Liver (tissue), 9 donors: ENCODE measurements around the gene GADL1. TPM values are rescaled to one million over a fixed set of nuclear protein-coding genes. Genes with fewer than 3 reads are reported as not detected.

Experiments used
- DNase-seq: peaks from one replicate; pipeline ENCODE4 v3.0.0-alpha.2; 2017; ENCODE audit warnings: low spot score
- H3K27ac ChIP-seq, 2 donors: one replicate each; pipeline ENCODE4 v1.7.0; 2013; ENCODE audit warnings: inconsistent platforms in 2 of 2, low read length in 2 of 2, control low read depth in 1 of 2, low read depth in 1 of 2, mild to moderate bottlenecking in 1 of 2
- H3K27me3 ChIP-seq, 4 donors: one replicate each; pipeline versions ENCODE4 v1.6.1 to v1.7.0; 2013; ENCODE audit warnings: low read length in 3 of 4, inconsistent platforms in 1 of 4, mild to moderate bottlenecking in 1 of 4, moderate library complexity in 1 of 4; ENCODE audit not compliant: control insufficient read depth in 4 of 4, insufficient read depth in 4 of 4
- H3K36me3 ChIP-seq, 4 donors: one replicate each; pipeline versions ENCODE4 v1.6.1 to v1.7.0; 2013; ENCODE audit warnings: low read length in 3 of 4, mild to moderate bottlenecking in 3 of 4, low read depth in 1 of 4, moderate library complexity in 1 of 4; ENCODE audit not compliant: control insufficient read depth in 4 of 4, insufficient read depth in 3 of 4
- H3K4me1 ChIP-seq, 4 donors: one replicate each; pipeline versions ENCODE4 v1.6.1 to v1.7.0; 2013; ENCODE audit warnings: low read length in 3 of 4, mild to moderate bottlenecking in 3 of 4, moderate library complexity in 1 of 4; ENCODE audit not compliant: control insufficient read depth in 4 of 4, insufficient read depth in 4 of 4
- H3K4me3 ChIP-seq, 3 donors: one replicate each; pipeline versions ENCODE4 v1.6.1 to v1.7.0; 2013; ENCODE audit warnings: low read length in 3 of 3, control low read depth in 1 of 3, low read depth in 1 of 3, mild to moderate bottlenecking in 1 of 3
- H3K9ac ChIP-seq, 2 donors: one replicate each; pipeline ENCODE4 v1.7.0; 2013; ENCODE audit warnings: low read length in 2 of 2, mild to moderate bottlenecking in 2 of 2, moderate library complexity in 2 of 2, control low read depth in 1 of 2, low read depth in 1 of 2
- H3K9me3 ChIP-seq, 4 donors: one replicate each; pipeline versions ENCODE4 v1.6.1 to v1.7.0; 2013; ENCODE audit warnings: low read length in 3 of 4; ENCODE audit not compliant: control insufficient read depth in 4 of 4
- ATF3 ChIP-seq: IDR thresholded peaks from 2 replicates; pipeline ENCODE4 v1.6.1; 2016; ENCODE audit warnings: antibody characterized with exemption
- CTCF ChIP-seq: fragments of 150-350 bp; IDR thresholded peaks from 2 replicates; pipeline ENCODE4 v1.5.1; 2017; ENCODE audit warnings: improper control_type of control experiment, low read depth, low read length; ENCODE audit not compliant: missing input control
- EGR1 ChIP-seq, 2 donors: IDR thresholded peaks; 2 replicates each; pipeline ENCODE4 v1.6.1; 2016 to 2018; ENCODE audit warnings: antibody characterized with exemption in 2 of 2, low read depth in 2 of 2
- FOXA1 ChIP-seq: IDR thresholded peaks from 2 replicates; pipeline ENCODE4 v1.6.1; 2016; ENCODE audit warnings: antibody characterized with exemption
- FOXA2 ChIP-seq: IDR thresholded peaks from 2 replicates; pipeline ENCODE4 v1.6.1; 2016; ENCODE audit warnings: antibody characterized with exemption
- HNF4A ChIP-seq, 2 donors: conservative IDR thresholded peaks; 2 replicates each; pipeline ENCODE4 v1.6.1; 2016; ENCODE audit warnings: antibody characterized with exemption in 2 of 2, mild to moderate bottlenecking in 2 of 2
- HNF4G ChIP-seq: IDR thresholded peaks from 2 replicates; pipeline ENCODE4 v1.6.1; 2016; ENCODE audit warnings: antibody characterized with exemption
- JUND ChIP-seq, 2 donors: IDR thresholded peaks; 2 replicates each; pipeline ENCODE4 v1.6.1; 2016; ENCODE audit warnings: antibody characterized with exemption in 2 of 2
- MAX ChIP-seq: IDR thresholded peaks from 2 replicates; pipeline ENCODE4 v1.6.1; 2016; ENCODE audit warnings: antibody characterized with exemption
- NR2F2 ChIP-seq: IDR thresholded peaks from 2 replicates; pipeline ENCODE4 v1.6.1; 2016; ENCODE audit warnings: antibody characterized with exemption
- RAD21 ChIP-seq, 2 donors: IDR thresholded peaks; 2 replicates each; pipeline ENCODE4 v1.6.1; 2016; ENCODE audit warnings: antibody characterized with exemption in 2 of 2, mild to moderate bottlenecking in 2 of 2
- RXRA ChIP-seq, 2 donors: IDR thresholded peaks; 2 replicates each; pipeline ENCODE4 v1.6.1; 2017 to 2018; ENCODE audit warnings: antibody characterized with exemption in 2 of 2, mild to moderate bottlenecking in 1 of 2
- SP1 ChIP-seq: IDR thresholded peaks from 2 replicates; pipeline ENCODE4 v1.6.1; 2018; ENCODE audit warnings: antibody characterized with exemption, mild to moderate bottlenecking
- TAF1 ChIP-seq: conservative IDR thresholded peaks from 2 replicates; pipeline ENCODE4 v1.6.1; 2016; ENCODE audit warnings: antibody characterized with exemption, mild to moderate bottlenecking
- ZBTB33 ChIP-seq: IDR thresholded peaks from 2 replicates; pipeline ENCODE4 v1.6.1; 2016; ENCODE audit warnings: antibody characterized with exemption
- WGBS: extraction: QIAGEN DNeasy Blood & Tissue Kit; methylation state at CpG from one replicate; pipeline ENCODE4 v1.1.7; 2013; 5-methylcytosine and 5-hydroxymethylcytosine counted together
- polyA plus RNA-seq, 2 donors: library from polyadenylated mRNA; stranded (reverse) in 1 of 2; unstranded in 1 of 2; fragments of 200-250 nt in 1 of 2; fragments of >200 nt in 1 of 2; fragmentation: Nextera tagmentation in 1 of 2; extraction: Ambion mirVana in 1 of 2; gene quantifications; one replicate each; pipeline versions ENCODE4 v1.2.1 to v1.2.3, GENCODE V29; 2013 to 2015
- total RNA-seq, 2 donors: library from RNA; depleted of rRNA; stranded (reverse); fragments of >200 nt; gene quantifications; one replicate each; pipeline ENCODE4 v1.2.3, GENCODE V29; 2014
- donor health status: healthy.
- donor health status: healthy.
- donor health status: healthy.
- donor health status: healthy.
- donor health status: healthy.

GADL1 gene
- total and polyA plus RNA-seq, 4 donors = not detected

- no peak overlapping the region for H3K27ac ChIP-seq
- H3K36me3 ChIP-seq = no peaks in the 10 kb centered on the region
- DNase-seq = no peak
- H3K4me1 ChIP-seq = no peaks in the 10 kb centered on the region
- H3K4me3 ChIP-seq = no peak overlapping the region
- no peaks in the 10 kb centered on the region for H3K27me3 ChIP-seq
- H3K9ac ChIP-seq = no peak overlapping the region
- no peaks in the 10 kb centered on the region for H3K9me3 ChIP-seq
- no peak for TF ChIP-seq CTCF
- TF ChIP-seq FOXA1 = no peak
- TF ChIP-seq TAF1 = no peak
- TF ChIP-seq ATF3 = no peak
- no peak for TF ChIP-seq HNF4G
- no peak for TF ChIP-seq SP1
- no peak for TF ChIP-seq EGR1 (IDR thresholded peaks at IDR 0.05; ENCODE audit: low read depth in 2 of 2)
- no peak for TF ChIP-seq FOXA2
- WGBS = 18% methylated on average over 5 of the region's 5 CpGs
Observed at GRCh38 chr3:30933478-30934207, 39.2 kb upstream of the GADL1 start.

- no peak overlapping the region for H3K9ac ChIP-seq
- H3K27me3 ChIP-seq = no peaks in the 10 kb centered on the region
- no peaks in the 10 kb centered on the region for H3K4me1 ChIP-seq
- TF ChIP-seq RAD21 (IDR thresholded peaks at IDR 0.05) (no peak), ATF3 (no peak), HNF4A (conservative IDR thresholded peaks at IDR 0.05) (no peak), JUND (IDR thresholded peaks at IDR 0.05) (no peak), TAF1 (no peak), EGR1 (IDR thresholded peaks at IDR 0.05; ENCODE audit: low read depth in 2 of 2) (no peak), ZBTB33 (no peak), RXRA (IDR thresholded peaks at IDR 0.05) (no peak), SP1 (no peak), MAX (no peak), NR2F2 (no peak)
- no peak overlapping the region for H3K27ac ChIP-seq
- no peak overlapping the region for H3K4me3 ChIP-seq
- no peaks in the 10 kb centered on the region for H3K36me3 ChIP-seq
- H3K9me3 ChIP-seq = no peaks in the 10 kb centered on the region
- DNase-seq = no peak
- 83% methylated on average over 2 of the region's 2 CpGs for WGBS
Observed at GRCh38 chr3:30932513-30933098, 38.1 kb upstream of the GADL1 start.
